HG02943 (cell line): Measurements from ENCODE around the gene TBX2.

Experiments used
- ATAC-seq: cut with Tn5 transposase; IDR thresholded peaks from one replicate; pipeline ENCODE4 v1.9.1; 2021; ENCODE audit warnings: mild to moderate bottlenecking, low read depth, moderate library complexity; ENCODE audit not compliant: unreplicated experiment

Gene TBX2

GRCh38 chr17:61368049-61368831, 31.4 kb upstream of the TBX2 start:
- ATAC-seq, result no peak

- ATAC-seq, result no peak
Measured at GRCh38 chr17:61368832-61369450, 30.7 kb upstream of the TBX2 start.

- no peak for ATAC-seq
Measured at GRCh38 chr17:61369751-61370150, 29.9 kb upstream of the TBX2 start.

GRCh38 chr17:61371179-61371578, 28.5 kb upstream of the TBX2 start:
- no peak for ATAC-seq

- ATAC-seq, result no peak
Measured at GRCh38 chr17:61371606-61372005, 28.0 kb upstream of the TBX2 start.

GRCh38 chr17:61372436-61372835, 27.2 kb upstream of the TBX2 start:
- no peak for ATAC-seq

- no peak for ATAC-seq
Measured at GRCh38 chr17:61376931-61377838, 22.5 kb upstream of the TBX2 start.

GRCh38 chr17:61378658-61379456, 20.8 kb upstream of the TBX2 start:
- no peak for ATAC-seq

- no peak for ATAC-seq
Measured at GRCh38 chr17:61379457-61380216, 20.0 kb upstream of the TBX2 start.

GRCh38 chr17:61380217-61380835, 19.3 kb upstream of the TBX2 start:
- no peak for ATAC-seq

GRCh38 chr17:61380836-61381525, 18.7 kb upstream of the TBX2 start:
- no peak for ATAC-seq

- no peak for ATAC-seq
Measured at GRCh38 chr17:61381537-61381936, 18.1 kb upstream of the TBX2 start.

GRCh38 chr17:61382796-61383688, 16.6 kb upstream of the TBX2 start:
- ATAC-seq, result no peak

GRCh38 chr17:61383689-61384201, 15.9 kb upstream of the TBX2 start:
- ATAC-seq, result no peak

GRCh38 chr17:61384354-61384691, 15.3 kb upstream of the TBX2 start:
- ATAC-seq, result no peak

- ATAC-seq, result no peak
Measured at GRCh38 chr17:61384692-61385576, 14.7 kb upstream of the TBX2 start.
